H1 (cell line): ENCODE results near the gene PAXIP1. TPM values are rescaled to one million over a fixed set of nuclear protein-coding genes. Genes with fewer than 3 reads are reported as not detected.

ENCODE experiments used
- JUN ChIP-seq: IDR thresholded peaks from 2 replicates; pipeline ENCODE4 v1.6.1; 2011; ENCODE audit warnings: low read depth, mild to moderate bottlenecking, improper control_type of control experiment, low read length
- PHF8 ChIP-seq: fragments of 200-600 bp; sonication (generic); conservative IDR thresholded peaks from 2 replicates; pipeline ENCODE4 v1.7.1; 2012; ENCODE audit warnings: low read depth, mild to moderate bottlenecking, inconsistent platforms, low read length, moderate library complexity
- RAD21 ChIP-seq, 2 experiments: IDR thresholded peaks in 1 of 2; conservative IDR thresholded peaks in 1 of 2; 2 replicates each; pipeline ENCODE4 v1.6.1; 2011; ENCODE audit warnings: low read depth in 2 of 2, low read length in 2 of 2, improper control_type of control experiment in 1 of 2, inconsistent platforms in 1 of 2, mild to moderate bottlenecking in 1 of 2, moderate library complexity in 1 of 2
- TEAD4 ChIP-seq: IDR thresholded peaks from 2 replicates; pipeline ENCODE4 v1.6.1; 2012; ENCODE audit warnings: low read depth, low read length, inconsistent platforms, mixed read lengths
- polyA plus RNA-seq, 7 experiments: library from polyadenylated mRNA; depleted of rRNA in 3 of 7; stranded (reverse) in 5 of 7; unstranded in 2 of 7; fragments of >200 nt in 5 of 7; fragments of 200-250 nt in 2 of 7; gene quantifications; 1 replicate in 5 of 7; 2 replicates in 1 of 7; 4 replicates in 1 of 7; pipeline versions ENCODE4 v1.2.1 to v1.2.3, GENCODE V29; 2011 to 2013; ENCODE audit warnings: missing spikeins in 2 of 7, mixed read lengths in 2 of 7
- total RNA-seq: library from RNA; stranded (reverse); fragmentation: NEBNext Ultra II Directional; extraction: Animal tissue kit (Norgen Biotek cat#: 25700); gene quantifications from 2 replicates; pipeline ENCODE4 v1.2.1, GENCODE V29; 2021

The PAXIP1 gene
- total and polyA plus RNA-seq, 2 of the 8 experiments (the other 6 are each of a cell fraction or from before 2014, with no cell fraction given), result 32.4 to 32.8 TPM

DNA sequence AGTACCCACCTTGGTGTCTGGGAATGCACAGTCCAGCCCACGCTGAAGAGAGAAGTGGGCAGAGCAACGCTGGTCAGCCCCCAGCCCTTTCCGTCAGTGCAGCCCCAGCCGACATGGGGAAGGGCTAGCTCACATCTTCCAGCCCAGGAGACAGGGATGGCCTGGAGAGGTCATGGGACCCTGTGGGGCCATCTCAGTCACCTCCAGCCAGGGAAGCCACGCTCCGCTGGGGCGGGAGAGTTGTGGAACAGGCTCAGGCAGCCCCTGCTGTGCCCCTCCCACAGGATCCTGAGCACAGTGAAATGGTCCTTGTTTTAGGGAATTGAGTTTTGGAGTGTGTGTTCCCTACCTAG, 85.1 kb downstream of the PAXIP1 start (continued):
- TF ChIP-seq RAD21 (IDR thresholded peaks at IDR 0.05 in 1 of 2, conservative IDR thresholded peaks at IDR 0.05 in 1 of 2; ENCODE audit: low read depth in 2 of 2, low read length in 2 of 2), result no peak
- no peak for TF ChIP-seq PHF8
- no peak for TF ChIP-seq TEAD4
- no peak for TF ChIP-seq JUN
